Activated T-cell treated with anti-CD3 and anti-CD28 coated beads, Interleukin-2, amount 50 U/mL, for 1 hour (primary cell): ENCODE data around the gene ANGPTL4.
"Not testable (repeated sequence)": the region's sequence is repeated elsewhere in the genome, so short reads cannot be mapped to it uniquely, and the experiment has no call there.

ENCODE experiments used
- DNase-seq: peaks from one replicate; pipeline ENCODE4 v3.0.0-alpha.2; 2020

Gene ANGPTL4, protein sequence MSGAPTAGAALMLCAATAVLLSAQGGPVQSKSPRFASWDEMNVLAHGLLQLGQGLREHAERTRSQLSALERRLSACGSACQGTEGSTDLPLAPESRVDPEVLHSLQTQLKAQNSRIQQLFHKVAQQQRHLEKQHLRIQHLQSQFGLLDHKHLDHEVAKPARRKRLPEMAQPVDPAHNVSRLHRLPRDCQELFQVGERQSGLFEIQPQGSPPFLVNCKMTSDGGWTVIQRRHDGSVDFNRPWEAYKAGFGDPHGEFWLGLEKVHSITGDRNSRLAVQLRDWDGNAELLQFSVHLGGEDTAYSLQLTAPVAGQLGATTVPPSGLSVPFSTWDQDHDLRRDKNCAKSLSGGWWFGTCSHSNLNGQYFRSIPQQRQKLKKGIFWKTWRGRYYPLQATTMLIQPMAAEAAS

DNA sequence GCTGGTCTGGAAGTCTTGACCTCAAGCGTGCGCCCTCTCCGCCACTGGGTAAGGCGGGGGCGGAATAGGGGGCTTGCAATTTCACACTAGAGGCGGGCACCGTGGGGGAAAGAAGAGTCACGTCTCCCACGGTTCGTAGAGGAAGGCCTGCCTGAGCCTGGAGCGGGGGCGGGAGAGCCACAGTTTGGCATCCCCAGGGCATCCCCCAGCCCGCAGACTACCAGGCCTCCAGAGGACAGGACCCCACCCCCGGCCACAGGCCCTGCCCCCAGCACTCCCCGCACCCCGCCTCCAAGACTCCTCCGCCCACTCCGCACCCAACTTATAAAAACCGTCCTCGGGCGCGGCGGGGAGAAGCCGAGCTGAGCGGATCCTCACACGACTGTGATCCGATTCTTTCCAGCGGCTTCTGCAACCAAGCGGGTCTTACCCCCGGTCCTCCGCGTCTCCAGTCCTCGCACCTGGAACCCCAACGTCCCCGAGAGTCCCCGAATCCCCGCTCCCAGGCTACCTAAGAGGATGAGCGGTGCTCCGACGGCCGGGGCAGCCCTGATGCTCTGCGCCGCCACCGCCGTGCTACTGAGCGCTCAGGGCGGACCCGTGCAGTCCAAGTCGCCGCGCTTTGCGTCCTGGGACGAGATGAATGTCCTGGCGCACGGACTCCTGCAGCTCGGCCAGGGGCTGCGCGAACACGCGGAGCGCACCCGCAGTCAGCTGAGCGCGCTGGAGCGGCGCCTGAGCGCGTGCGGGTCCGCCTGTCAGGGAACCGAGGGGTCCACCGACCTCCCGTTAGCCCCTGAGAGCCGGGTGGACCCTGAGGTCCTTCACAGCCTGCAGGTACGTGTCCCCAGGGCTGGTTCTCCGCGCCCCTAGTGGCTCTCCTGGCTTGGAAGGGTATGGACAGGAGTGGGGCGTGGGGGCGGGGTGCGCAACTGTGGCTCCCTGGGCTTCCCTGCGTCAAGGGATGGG is at the start of gene ANGPTL4:
TSS of gene ANGPTL4 (plus strand) at position 353 of the 969 bp plus-strand sequence. CDS start at position 520, 167 bp downstream.
- DNase-seq, result peak; percentile 42

DNA sequence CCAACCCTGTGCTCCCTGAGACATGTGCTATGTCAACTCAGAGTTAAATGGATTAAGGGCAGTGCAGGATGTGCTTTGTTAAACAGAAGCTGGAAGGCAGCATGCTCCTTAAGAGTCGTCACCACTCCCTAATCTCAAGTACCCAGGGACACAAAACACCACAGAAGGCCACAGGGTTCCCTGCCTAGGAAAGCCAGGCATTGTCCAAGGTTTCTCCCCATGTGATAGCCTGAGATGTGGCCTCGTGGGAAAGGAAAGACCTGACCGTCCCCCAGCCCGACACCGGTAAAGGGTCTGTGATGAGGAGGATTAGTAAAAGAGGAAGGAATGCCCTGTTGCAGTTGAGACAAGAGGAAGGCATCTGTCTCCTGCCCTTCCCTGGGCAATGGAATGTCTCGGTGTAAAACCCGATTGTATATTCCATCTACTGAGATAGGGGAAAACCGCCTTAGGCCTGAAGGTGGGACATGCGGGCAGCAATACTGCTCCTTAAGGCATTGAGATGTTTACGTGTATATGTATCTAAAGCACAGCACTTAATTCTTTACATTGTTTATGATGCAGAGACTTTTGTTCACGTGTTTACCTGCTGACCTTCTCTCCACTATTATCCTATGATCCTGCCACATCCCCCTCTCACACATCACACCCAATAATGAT is 48.8 kb upstream of the ANGPTL4 start:
- not testable (repeated sequence) for DNase-seq

DNA sequence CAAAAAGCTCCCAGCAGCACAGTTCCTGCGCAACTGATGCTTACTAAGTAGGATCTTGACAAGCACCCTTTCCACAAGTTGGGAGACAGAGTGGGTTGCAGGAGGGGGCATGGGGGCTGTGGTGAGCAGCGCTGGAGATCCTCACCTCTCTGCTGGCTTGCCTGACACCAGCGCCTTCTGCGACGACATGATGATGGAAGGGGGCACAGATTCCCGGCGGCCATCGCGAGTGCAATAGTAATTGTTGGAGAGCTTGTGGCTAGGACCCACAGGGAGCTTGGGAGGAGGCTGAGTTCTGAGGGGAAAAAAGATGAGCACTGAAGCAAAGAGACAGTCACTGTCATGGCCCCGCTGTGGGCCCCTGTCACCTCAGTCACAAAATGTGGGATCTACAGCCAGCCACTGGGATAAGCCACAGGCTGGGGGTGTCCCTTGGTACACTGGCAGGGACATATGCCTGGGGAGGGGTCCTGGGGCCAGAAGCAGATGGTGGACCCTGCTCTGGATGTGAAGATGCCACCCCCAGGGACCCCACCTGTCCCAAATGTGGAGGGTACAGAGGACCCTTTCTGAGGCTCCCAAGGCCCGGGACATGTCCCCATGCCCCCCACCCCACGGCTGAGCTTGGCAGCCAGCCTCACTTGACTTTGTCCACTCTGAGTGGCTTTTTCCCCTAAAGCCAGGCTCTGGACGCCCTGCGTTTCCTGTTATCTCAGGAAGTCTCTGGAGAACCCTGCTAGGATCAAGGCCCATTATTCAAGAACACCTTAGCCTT is 47.4 kb upstream of the ANGPTL4 start:
- no peak for DNase-seq

DNA sequence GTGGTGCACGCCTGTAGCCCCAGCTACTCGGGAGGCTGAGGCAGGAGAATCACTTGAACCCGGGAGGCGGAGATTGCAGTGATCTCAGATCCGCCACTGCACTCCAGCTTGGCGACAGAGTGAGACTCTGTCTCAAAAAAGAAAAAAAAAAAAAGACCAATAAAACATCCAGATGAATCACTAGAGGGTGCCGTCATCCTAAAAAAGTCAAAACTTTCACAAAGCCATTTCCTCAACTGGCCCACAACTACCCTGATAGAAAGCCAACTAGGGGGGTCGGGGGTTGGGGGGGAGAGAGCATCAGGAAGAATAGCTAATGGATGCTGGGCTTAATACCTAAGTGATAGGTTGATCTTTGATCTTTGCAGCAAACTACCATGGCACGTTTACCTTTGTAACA is 45.1 kb upstream of the ANGPTL4 start:
- DNase-seq, result not testable (repeated sequence)

DNA sequence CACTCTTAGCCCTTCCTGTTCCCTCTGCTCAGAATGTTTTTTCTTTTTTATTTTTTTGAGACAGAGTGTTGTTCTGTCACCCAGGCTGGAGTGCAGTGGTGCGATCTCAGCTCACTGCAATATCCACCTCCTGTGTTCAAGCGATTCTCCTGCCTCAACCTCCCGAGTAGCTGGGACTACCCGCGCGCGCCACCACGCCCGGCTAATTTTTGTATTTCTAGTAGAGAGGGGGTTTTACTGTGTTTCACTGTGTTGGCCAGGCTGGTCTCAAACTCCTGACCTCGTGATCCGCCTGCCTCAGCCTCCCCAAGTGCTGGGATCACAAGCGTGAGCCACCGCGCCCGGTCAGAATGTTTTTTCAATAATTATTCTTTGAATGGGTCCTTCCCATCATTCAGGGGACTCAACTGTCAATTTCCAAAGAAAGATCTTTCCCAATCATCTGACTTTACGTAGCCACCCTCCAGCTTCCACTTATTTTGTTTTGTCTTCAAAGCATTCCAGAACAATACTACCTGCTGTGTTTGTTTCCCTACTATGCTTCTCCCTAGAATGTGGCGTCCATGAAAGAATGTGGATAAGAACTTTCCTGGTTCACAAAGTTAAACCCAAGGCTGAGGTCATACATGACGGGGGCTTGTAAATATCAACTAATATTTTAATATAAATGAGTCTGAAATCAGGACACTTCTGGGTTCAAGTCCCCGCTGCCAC is 44.0 kb upstream of the ANGPTL4 start:
- DNase-seq, result no peak

DNA sequence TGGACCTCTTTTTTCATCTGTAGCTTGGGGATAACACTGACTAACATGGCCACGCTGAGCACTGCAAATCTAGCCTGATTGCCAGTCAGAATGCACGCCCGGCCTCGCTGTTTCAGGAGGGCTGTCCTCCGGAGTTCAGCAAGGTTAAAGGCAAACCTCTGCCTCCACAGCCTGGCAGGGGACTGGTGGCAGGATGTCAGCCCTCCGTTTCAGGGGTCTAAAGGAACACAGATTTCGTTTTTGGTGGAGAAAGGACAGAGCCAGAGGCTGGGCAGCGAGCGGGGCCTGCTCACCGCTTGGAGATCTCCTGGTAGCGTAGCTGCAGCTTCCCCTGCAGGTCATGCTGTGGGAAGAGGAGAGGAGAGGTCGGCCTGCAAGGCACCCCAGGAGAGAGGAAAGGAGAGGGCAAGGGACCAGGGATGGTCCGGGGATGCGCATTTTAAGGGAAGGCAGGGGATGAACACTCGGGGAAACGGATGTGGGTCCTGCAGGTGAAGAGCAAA is 43.3 kb upstream of the ANGPTL4 start:
- DNase-seq, result peak; percentile 36

DNA sequence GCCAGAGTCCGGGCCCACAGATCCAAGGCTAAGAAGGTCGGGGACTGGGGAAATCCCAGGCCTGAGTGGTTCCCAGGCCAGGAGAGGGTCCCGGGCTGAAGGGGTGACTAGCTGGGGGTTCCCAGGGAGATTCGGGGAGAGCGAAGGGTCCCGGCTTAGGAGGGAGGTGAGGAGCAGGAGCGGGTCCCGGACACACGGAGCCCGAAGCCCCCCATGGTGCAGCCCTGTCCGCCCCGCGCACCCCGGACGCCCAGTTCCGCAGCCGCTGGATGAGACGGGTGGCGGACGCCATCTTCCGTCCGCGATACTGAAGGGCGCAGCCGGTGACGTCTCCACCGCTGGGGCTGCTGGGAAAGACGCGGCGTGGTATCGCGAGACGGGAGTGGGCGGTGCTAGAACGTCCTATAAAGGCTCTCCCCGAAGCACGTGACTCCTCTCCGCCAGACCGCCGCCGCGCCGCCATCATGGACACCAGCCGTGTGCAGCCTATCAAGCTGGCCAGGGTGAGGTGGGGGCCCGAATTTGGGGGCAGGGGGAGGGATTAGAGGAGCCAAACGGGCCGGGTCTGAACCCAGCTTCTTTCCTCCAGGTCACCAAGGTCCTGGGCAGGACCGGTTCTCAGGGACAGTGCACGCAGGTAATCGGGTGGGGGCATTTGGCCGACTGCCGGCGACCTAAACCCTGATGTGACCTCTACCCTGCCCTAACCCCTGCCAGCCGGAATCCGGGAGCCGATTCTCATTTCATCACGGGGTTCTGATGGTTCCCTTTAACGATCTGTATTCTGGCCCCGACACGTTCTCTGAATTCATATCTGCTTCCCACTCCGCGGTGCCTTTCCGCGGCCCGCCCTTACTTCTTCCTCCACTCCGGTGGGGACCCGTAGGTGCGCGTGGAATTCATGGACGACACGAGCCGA is 42.6 kb upstream of the ANGPTL4 start, which contains the start of the genes NDUFA7 and RPS28:
TSS of gene NDUFA7 (minus strand) at position 309 of the 919 bp plus-strand sequence. CDS start at position 292, 17 bp downstream.
TSS of gene RPS28 (plus strand) at position 430 of the 919 bp plus-strand sequence. CDS start at position 465, 35 bp downstream.
- peak; percentile 97 for DNase-seq

DNA sequence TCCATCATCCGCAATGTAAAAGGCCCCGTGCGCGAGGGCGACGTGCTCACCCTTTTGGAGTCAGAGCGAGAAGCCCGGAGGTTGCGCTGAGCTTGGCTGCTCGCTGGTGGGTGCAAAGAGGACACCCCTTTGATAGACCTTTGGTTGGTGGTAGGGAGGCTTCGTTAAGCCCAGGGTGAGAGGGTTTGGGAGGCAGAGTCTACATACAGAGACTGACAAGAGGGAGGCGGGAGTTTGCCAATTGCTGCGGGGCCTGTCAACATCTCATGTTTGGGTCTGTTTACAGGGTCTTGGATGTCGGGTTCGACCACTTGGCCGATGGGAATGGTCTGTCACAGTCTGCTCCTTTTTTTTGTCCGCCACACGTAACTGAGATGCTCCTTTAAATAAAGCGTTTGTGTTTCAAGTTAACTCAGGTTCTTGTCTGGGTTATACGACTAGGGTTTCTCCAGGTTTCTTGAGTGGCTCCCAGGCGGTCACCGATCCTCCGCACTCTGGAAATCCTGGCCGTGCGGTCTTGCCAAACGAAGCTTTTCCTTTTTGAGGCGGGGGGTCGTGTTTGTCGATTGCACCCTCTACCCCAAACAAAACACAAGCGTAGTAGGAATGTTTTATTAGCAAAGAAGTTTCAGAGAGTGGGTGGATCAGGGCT is 41.8 kb upstream of the ANGPTL4 start:
- DNase-seq, result no peak

DNA sequence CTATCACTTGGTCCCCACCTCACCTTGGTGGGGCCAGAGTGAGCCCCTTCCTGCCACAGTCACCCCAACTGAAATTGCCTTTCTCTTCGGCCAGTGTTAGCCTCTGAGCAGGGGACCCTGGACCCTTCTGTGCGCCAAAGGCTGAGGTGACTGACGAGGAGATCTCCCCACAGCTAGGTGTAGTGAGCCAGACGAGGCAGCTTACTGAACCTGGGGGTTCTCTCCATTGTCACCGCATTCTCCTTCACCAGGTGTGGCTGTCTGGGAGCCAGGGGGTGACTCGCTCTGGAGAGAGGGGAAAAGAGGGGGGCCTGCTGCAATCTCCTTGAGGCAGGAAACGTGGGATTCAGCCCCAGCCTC is 41.3 kb upstream of the ANGPTL4 start:
- no peak for DNase-seq

DNA sequence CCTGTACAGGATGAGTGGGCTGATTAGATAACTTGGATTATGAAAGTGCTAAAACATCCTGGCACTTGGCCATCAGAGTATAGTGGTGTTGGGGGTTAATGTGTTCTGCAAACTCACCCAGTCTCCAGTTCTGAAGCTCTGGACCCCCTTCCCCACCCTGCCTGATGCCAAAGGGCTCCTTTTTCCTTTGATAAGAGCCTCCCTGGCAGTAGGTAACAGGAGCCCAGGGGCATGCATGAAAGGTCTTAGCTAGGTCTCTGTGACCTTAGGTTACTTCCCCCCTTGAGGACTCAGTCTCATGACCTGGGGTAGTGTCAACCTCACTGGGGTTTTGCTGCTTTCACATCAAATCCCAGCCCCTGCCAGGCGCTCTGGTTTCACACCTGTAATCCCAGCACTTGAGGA is 40.2 kb upstream of the ANGPTL4 start:
- no peak for DNase-seq

DNA sequence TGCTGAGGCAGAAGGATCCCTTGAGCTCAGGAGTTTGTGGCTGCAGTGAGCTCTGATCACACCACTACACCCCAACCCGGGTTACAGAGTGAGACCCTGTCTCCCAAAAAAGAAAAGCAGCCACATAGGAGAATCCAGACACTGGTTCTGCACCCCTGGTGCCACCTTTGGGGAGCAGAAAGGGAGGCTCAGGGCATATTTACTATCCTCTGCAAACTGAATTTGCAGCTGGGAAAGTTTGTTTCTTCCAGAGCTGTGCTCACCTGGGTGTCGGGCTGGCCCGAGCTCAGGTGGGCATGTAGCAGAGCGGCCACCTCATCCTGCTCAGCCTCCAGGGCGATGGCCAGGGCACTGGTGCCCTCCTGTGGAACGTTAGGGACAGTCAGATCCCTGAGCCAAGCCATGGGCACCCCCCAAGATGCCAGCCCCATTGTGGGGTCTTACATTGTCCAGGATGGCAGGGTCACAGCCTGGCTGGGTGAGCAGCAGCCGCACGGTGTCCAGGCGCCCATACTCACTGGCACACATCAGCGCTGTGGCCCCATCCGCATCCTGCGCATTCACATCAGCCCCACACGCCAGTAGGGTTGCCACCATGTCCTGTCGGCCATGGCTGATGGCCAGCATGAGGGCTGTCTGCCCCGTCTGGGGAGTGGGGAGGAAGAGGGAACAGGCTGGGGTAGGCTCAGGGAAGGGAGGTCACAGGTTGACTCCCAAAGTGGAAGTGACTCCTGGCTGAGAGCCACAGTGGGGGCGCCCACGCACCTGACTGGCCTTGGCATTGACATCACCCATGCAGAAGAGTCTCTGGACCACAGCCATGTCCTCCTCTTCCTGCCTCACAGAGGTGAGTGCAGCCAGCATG is 39.5 kb upstream of the ANGPTL4 start:
- DNase-seq, result no peak

DNA sequence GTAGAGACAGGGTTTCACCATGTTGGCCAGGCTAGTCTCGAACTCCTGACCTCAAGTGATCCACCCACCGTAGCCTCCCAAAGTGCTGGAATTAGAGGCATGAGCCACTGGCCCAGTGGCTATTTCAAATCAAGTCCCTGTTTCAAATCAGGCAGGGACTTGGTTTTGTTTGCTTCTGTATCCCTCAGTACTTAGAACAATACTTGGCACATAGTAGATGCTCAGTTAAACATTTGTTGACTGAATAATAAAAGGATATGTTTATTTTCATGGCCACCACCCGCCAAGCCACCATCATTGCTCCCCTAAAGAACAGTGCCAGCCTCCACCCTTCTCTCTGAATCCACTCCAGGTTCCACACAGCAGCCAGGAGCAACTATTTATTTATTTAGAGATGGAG is 38.5 kb upstream of the ANGPTL4 start:
- no peak for DNase-seq

DNA sequence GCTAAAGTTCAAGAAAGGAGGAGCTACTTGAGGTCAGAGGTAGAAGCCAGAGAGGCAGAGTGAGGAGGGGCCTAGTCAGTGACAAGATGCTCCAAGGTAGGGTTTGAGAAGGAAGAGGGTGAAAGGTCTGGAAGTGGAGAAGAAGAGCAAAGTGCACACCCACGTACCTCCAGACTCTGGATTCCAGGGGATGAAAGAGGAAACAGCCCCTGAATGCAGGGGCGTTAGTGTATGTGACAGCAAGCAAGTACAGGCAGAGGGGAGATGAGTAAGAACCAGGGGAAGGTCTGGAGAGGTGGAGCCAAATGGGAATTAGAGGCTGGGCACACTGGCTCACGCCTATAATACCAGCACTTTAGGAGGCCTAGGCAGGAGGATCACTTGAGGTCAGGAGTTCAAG is 34.0 kb upstream of the ANGPTL4 start:
- DNase-seq, result no peak

DNA sequence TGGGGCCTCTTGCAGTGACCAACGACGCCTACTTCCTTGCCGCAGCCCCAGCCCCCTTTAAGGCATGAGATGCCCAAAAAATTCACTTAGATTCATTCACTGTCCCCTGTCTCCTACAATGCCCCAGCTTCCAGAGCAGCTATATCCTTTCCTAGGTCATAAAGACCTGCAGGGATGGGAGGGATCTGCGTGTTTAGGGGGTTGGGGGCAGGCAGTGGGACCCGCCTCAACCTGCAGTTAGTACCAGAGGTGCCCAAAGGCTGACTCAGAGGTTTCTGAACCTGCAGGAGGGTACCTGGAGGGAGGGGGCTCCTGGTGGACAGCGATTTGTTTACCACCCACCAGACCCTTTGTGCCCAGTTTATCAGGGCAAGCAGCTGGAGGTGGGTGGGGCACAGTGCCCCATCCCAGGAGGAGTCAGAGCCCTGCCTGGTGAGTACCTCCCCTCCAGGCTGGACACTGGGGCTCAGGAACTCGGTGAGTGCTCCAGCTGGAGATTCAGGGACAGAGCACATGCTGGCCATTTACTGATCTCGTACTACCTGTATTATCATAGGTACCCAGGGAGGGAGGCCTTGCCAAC is 32.6 kb upstream of the ANGPTL4 start:
- DNase-seq, result no peak

DNA sequence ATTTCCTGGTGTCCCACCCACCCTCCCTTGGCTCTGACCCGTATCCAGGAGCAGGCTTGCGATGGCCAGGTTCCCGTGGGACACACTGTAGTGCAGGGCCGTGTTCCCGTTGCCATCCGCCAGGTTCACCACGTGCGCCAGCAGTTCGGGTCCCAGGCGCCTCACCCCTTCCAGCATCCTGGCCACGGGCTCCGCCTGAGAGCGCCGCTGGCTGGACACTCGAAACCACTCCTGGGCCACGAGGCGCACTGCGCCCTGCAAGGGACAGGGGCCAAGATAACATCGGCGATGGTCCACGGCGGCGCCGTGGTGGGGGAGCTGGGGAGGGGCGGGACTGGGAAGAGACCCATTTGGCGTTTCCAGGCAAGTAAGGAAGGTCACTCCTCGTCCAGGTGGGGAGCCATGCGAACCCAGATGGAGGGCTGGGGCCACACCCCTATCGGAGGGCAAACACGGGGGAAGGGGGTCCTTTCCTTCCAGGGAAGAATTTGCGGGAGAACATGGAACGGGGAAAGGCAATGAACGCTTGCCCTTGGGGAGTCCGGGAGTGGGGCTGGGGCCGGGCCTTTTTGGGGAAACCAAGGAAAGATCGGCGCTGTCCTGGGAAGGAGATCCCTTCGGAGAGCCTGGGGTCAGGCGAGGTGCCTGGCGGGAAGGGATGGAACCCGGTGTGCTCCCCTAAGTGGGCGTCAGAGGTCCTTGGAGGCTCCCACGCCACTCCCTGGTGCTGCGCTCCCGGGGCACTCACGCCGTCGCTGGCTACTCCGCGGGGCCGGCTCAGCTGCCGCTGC is 30.8 kb upstream of the ANGPTL4 start:
- no peak for DNase-seq

DNA sequence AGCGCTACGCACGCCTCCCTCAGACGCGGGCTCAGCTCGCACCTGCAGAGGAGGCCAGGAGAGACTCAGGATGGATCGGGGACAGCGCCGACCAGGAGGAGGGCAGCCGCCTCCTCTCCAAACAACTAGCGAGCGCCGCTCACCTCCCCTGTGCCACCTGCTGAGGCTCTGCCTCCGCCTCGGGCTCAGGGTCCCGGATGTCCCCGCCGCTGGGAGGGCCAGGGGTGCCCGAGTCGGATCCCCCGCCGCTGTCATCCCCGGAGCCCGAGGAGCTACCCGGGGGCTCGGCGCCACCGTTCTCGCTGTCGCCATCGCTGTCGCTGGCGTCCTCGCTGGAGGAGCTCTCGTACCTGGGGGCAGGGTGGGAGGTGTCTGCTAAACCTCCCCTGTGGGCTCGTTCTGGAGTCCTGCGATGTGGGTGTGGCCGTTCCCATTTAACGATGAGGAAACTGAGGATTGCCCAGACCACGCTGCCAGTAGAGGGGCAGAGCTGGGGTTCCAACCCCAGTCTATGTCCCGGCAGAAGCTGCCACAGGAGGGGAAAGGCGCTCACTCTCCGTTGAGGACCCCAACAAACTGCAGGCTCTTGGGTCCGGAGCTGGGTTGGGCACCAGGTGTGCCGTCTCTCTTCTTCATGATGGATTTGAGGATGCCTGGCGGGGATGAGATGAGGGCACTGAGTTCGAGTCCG is 30.0 kb upstream of the ANGPTL4 start:
- DNase-seq, result no peak
